GF-D8 (cell line): ENCODE measurements around the gene TCF20.

Experiments used
- DNase-seq: peaks from one replicate; lab custom pipeline; 2025; lab: John Stamatoyannopoulos, UW

Gene TCF20

GRCh38 chr22:42270510-42271190 lies at the start of gene TCF20:
Gene TCF20 (minus strand): TSS chr22:42270653. CDS start chr22:42215305, 55,348 bp downstream.
- DNase-seq, result peak; percentile 25

DNA sequence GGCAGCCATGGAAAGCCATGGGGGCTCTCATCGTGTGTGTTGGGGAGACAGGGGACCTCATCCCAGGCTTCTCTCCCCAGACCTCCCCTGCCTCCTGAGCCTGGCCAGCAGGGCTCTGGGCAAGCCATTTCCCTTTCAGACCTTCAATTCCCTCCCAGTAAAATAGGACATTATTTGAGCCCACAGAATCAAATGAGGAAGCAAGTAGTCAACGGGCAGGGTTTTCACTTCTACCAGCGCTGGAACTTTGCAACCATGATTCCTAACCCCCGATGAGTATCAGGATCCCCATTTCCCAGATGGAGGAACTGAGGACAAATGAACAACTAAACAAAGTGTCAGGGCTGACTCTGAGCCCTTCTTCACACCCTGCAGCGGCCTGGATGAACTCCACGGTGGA lies 48.9 kb upstream of the TCF20 start:
- DNase-seq, result no peak

- no peak for DNase-seq
Measured at GRCh38 chr22:42318967-42319366, 48.5 kb upstream of the TCF20 start.

DNA sequence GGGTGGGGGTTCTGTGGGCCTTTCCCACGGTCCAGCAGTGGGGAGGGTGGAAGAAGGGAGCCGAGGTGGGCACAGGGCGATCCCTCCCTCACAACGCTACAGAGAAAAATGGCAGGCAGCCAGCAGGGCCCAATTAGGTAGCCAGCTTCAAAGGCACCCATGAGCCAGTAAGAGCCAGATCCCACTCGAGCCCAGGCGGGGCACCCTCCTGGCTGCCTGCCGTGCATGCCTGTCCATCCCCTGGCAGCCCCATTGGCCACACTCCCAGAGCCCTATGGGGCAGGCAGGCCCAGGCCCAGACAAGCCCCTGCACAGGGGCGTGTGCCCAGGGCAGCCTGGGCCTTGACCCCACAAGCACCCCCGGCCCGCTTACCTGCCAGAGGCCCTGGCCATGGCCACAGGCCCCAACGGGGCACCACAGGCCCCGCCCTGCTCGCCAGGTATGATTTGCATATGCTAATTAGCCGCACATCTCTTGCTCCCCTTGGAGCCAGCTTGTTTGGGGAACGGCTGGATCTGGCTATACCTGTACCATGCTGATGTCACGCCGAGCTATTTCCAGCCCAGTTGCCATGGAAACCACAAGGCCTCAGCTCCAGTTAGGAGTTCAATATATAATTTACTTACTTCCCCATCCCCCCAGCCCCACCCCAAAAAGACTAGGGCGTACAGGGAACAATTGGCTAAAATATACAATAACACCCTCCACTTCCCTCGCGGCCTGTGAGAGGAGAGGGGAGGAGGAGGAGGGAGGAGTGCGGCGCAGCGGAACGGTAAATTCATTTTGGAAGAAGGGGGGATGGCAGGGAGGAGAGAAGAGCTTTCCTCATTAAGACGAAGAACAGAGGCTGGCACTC lies 47.5 kb upstream of the TCF20 start:
- no peak for DNase-seq

GRCh38 chr22:42317008-42317407 lies 46.6 kb upstream of the TCF20 start:
- no peak for DNase-seq

DNA sequence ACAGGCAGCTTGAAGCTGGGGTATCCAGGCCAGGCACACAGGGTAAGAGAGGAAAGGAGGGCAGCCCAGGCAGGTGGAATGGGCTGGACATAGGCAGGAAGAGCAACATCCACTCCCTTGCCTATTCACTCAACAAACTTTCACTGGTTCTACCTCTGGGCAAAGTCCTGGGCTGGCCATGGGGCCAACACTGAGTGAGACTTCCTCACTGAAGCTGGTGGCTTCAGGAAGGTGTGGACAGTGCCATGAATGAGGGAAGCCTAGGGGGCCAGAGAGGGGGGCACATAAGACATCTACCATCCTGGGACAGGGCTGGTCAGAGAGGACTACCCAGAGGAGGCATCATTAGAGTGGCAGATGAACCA lies 44.9 kb upstream of the TCF20 start:
- no peak for DNase-seq

- no peak for DNase-seq
Measured at GRCh38 chr22:42314709-42315391, 44.4 kb upstream of the TCF20 start.

DNA sequence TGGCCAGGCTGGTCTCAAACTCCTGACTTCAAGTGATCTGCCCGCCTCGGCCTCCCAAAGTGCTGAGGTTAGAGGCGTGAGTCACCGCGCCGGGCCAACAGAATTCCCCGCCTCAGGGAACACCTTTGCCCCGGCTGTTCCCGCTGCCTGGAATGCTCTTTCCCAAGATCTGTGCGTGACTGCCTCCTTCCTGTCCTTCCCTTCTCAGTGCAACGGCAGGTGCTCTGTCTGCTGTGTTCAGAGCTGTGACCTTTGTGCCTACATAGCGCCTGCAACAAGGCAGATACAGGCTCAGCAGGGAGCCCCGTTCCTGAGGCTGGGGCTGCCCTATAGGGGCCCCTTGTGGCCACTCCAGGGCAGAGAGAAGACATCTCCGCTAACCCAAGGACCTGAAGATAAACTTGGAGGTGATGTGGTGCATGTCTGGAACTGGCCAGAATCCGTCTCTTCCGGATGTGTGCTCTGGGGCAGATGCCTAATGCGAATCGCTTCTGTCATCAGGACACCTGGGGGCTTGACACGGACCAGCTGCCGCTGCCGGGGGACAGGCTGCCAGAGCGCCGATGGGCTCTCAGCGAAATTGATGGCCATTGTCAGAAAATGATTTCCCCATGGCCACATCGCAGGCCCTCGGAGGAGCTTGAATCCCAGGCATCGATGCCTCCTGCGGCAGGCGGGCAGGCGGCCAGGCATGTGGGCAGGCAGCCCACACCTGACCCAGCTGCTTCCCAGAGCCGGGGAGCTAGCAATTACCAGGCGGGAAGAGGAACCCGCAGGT lies 43.5 kb upstream of the TCF20 start:
- peak; percentile 7 for DNase-seq

DNA sequence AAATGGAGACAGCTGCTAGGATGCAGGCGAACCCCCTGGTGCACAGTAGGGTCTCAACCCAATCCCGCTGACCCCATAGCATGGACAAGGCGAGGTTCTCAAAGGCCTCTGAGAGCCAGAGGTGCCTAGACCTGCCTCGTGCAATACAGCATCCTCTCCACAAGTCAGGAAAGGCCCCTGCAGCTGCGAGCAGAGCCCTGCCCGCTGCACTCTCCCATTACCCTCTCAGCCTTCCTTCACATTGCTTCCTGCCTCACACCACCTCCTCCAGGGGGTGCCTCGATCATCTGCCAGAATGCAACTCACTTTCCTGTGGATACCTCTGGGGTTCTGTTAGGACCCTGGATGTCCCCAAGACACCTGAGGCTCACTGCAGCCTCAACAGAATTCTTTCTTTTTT lies 42.8 kb upstream of the TCF20 start:
- no peak for DNase-seq

DNA sequence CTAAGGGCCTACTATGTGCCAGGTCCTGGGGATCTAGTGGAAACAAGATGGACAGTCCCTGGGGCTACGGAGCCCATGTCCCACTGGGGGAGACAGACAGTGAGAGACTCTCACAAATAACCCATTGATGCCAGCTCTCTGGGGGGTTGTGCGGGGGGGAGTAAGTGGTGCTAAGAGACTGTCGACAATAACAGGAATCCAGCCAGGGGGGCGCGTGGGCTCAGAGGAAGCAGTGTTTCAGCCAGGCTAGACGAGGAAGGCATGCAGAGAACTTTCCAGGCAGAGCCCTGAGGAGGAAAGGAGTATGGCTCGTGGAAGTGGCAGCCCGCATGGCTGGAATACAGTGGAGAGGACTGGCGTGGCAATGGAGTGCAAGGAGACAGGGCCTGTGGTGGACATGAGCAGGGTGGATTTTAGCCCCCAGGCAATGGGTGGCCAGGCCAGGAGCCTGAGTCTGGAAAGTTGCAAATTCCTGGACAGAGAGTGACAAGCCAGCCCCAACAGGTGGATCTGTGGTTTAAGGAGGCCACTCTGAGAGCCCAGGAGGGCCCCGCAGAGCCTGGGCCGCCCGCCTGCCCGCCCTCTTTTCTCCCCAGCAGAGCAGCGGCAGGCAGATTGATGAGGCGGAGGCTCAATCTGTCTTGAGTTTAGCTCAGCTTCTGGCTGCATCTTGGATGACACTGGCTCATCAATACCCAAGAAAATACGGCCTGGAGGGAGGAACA lies 40.0 kb upstream of the TCF20 start:
- DNase-seq, result no peak

- no peak for DNase-seq
Measured at GRCh38 chr22:42309865-42310264, 39.4 kb upstream of the TCF20 start.

DNA sequence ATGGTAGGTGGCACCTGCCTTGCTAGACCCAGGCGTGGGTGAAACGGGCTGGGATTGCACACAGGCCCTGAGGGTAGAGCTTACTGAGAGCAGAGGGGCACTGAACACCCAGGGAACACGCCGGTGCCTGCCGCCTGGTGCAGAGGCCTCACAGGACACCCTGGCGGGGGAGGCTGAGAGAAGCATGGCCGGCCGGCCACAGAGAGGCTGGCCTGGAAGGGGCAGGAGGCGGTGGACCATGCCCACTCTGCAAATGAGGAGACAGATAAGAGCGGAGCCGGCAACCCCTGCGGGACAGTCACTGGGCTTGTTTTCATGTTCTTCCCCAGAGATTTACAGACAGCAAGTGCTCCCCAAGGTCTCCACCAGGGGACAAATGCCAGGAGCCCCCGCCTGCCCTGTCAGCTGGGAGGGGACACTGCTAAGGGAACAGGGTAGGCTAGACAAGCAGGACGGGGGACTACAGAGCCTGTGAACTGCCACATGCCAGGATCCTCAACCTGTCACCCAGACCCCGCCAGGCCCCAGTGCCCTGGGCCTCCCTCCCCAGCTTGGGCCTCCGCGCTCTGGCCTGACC lies 38.5 kb upstream of the TCF20 start:
- no peak for DNase-seq

DNA sequence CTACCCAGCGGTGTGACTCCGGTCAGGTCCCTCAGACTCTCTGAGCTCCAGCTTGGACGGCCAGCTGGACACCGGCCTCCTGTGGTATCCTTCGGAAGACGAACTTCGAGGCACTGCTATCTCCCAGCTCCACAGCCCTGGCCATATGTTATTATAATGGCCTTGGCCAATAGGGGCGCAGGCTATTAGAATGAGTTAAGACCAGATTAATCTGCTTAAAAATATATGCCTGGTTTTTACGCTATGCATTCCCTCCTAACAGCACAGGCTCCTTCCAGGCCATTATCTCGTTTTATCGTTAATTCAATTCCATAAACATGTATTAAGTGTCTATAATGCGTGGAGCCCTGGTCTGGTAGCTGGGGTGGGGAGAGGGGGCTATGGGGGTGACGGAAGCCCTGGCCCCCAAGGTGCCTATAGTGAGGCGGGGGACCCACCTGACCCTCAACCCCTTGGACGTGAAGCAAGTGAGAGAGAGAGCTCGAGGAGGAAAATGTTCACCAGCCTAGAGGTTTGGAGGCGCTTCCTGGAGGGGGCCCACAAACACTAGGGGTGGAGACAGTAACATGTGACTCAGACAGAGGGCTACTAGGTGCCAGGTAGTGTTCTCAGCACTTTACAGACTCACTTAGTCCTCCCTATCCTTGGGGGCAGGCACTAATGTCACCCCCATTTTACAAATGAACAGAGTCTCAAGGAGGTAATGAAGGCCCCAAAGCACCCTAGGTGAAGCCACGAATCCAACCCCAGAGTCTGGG lies 37.5 kb upstream of the TCF20 start:
- no peak for DNase-seq

GRCh38 chr22:42306010-42306409 lies 35.6 kb upstream of the TCF20 start:
- DNase-seq, result no peak

DNA sequence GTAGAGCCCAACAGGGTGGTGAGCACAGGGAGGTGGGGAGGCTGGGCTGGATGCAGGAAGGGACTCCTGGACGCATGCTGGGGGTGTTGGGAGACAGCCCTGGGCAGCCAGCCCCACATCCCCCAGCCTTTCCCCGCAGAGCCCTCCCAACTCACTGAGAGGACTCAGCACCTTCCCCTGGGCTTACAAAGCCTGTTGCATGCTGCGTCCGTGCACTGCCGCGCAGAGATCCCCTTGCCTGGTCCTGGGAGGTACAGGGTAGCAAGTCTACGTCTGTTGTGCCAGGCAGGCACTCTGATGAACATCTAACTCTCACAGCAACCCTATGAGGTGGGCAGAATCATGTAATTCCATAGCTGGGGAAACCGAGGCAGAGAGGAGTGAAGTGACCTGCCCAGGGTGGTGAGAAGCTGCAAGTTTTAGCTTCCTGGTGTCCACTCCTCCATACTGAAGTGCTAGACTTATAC lies 33.9 kb upstream of the TCF20 start:
- DNase-seq, result no peak

- no peak for DNase-seq
Measured at GRCh38 chr22:42303396-42304323, 33.2 kb upstream of the TCF20 start.

GRCh38 chr22:42301742-42302102 lies 31.3 kb upstream of the TCF20 start:
- no peak for DNase-seq

- no peak for DNase-seq
Measured at GRCh38 chr22:42301077-42301741, 30.8 kb upstream of the TCF20 start.
